Keratinocyte (primary cell): ENCODE results near the gene SERPINB10.

ENCODE experiments used
- CTCF ChIP-seq, 3 experiments: IDR thresholded peaks in 1 of 3; conservative IDR thresholded peaks in 1 of 3; optimal IDR thresholded peaks in 1 of 3; 2 replicates in 2 of 3; 3 replicates in 1 of 3; pipeline versions ENCODE3 to v1.5.1; 2011; ENCODE audit warnings: low read length in 3 of 3, mild to moderate bottlenecking in 3 of 3, moderate library complexity in 2 of 3, control low read depth in 1 of 3, inconsistent platforms in 1 of 3; ENCODE audit not compliant: insufficient read depth in 2 of 3; ENCODE audit errors: extremely low read depth in 1 of 3
- EZH2 ChIP-seq: IDR thresholded peaks from one replicate; pipeline ENCODE4 v1.6.1; 2012; ENCODE audit warnings: inconsistent platforms, mild to moderate bottlenecking, low read length, moderate library complexity

- TF ChIP-seq CTCF (optimal IDR thresholded peaks at IDR 0.05 in 1 of 3, IDR thresholded peaks at IDR 0.05 in 1 of 3, conservative IDR thresholded peaks at IDR 0.05 in 1 of 3; ENCODE audit: extremely low read depth in 1 of 3, insufficient read depth in 2 of 3, low read length in 3 of 3) = no peak
- no peak for TF ChIP-seq EZH2
Measured at GRCh38 chr18:63882333-63883141, 25.2 kb upstream of the SERPINB10 start.
